NCI-H2227 (cell line): ENCODE results near the gene KNDC1.
"Not testable (repeated sequence)": the region's sequence is repeated elsewhere in the genome, so short reads cannot be mapped to it uniquely, and the experiment has no call there.

ENCODE experiments used
- DNase-seq: peaks from one replicate; lab custom pipeline; 2025; ENCODE audit not compliant: unreplicated experiment; lab: John Stamatoyannopoulos, UW

Gene KNDC1

GRCh38 chr10:133159950-133160825 is at the start of gene KNDC1:
KNDC1 (plus strand) TSS chr10:133160219; CDS start chr10:133160468, 249 bp downstream.
- DNase-seq: peak; percentile 66

- DNase-seq: no peak
Observed at GRCh38 chr10:133110609-133111275, 49.3 kb upstream of the KNDC1 start.

GRCh38 chr10:133111640-133112039 is 48.4 kb upstream of the KNDC1 start:
- not testable (repeated sequence) for DNase-seq

GRCh38 chr10:133113146-133113830 is 46.7 kb upstream of the KNDC1 start:
- DNase-seq: no peak

- DNase-seq: no peak
Observed at GRCh38 chr10:133113847-133114246, 46.2 kb upstream of the KNDC1 start.

- no peak for DNase-seq
Observed at GRCh38 chr10:133114251-133114650, 45.8 kb upstream of the KNDC1 start.

GRCh38 chr10:133114726-133115452 is 45.1 kb upstream of the KNDC1 start:
- no peak for DNase-seq

GRCh38 chr10:133115453-133115842 is 44.6 kb upstream of the KNDC1 start:
- no peak for DNase-seq

GRCh38 chr10:133115976-133116375 is 44.0 kb upstream of the KNDC1 start:
- no peak for DNase-seq

GRCh38 chr10:133116455-133116854 is 43.6 kb upstream of the KNDC1 start:
- no peak for DNase-seq

- DNase-seq: no peak
Observed at GRCh38 chr10:133117036-133117687, 42.9 kb upstream of the KNDC1 start.

- DNase-seq: no peak
Observed at GRCh38 chr10:133117688-133118071, 42.3 kb upstream of the KNDC1 start.

- DNase-seq: no peak
Observed at GRCh38 chr10:133121479-133121878, 38.5 kb upstream of the KNDC1 start.

- DNase-seq: no peak
Observed at GRCh38 chr10:133122171-133122935, 37.7 kb upstream of the KNDC1 start.

GRCh38 chr10:133123050-133123745 is 36.8 kb upstream of the KNDC1 start:
- no peak for DNase-seq

- no peak for DNase-seq
Observed at GRCh38 chr10:133123746-133124356, 36.2 kb upstream of the KNDC1 start.

GRCh38 chr10:133124357-133125211 is 35.4 kb upstream of the KNDC1 start:
- DNase-seq: peak; percentile 18

GRCh38 chr10:133125901-133126300 is 34.1 kb upstream of the KNDC1 start:
- DNase-seq: no peak
